ENCODE data around the gene MCC. TPM values are rescaled to one million over a fixed set of nuclear protein-coding genes. Genes with fewer than 3 reads are reported as not detected.

Gene MCC
- total RNA-seq, 1 experiment from 2014 or later = 7.6 TPM

- Histone ChIP-seq H3K18ac (ENCODE audit: insufficient read length, low read depth, low read length) (no peak overlapping the region), H4K5ac (ENCODE audit: insufficient read length, low read depth, low read length) (no peak overlapping the region), H2BK20ac (ENCODE audit: low read depth, low read length, poor library complexity, severe bottlenecking) (no peak overlapping the region), H3K4me2 (ENCODE audit: insufficient read depth, insufficient read length, low read length) (no peak overlapping the region), H2BK5ac (ENCODE audit: insufficient read length, low read length) (no peak overlapping the region), H4K8ac (replicated peaks; ENCODE audit: insufficient read length, low read depth, low read length) (no peak overlapping the region), H3K27me3 (ENCODE audit: insufficient read depth, low read length) (no peaks in the 10 kb centered on the region), H2BK15ac (ENCODE audit: low read depth, low read length) (no peak overlapping the region), H3K9ac (ENCODE audit: extremely low read depth, insufficient read length, low read length) (no peak overlapping the region), H4K91ac (ENCODE audit: insufficient read length, low read depth, low read length) (no peak overlapping the region), H3T11ph (ENCODE audit: low read length) (no peak overlapping the region), H2AFZ (ENCODE audit: low read length) (no peak overlapping the region), H4K20me1 (ENCODE audit: control insufficient read depth, insufficient read depth, insufficient read length) (no peaks in the 10 kb centered on the region), H3K56ac (ENCODE audit: insufficient read length, low read depth, low read length) (no peak overlapping the region), H3K14ac (ENCODE audit: insufficient read depth, low read length) (no peak overlapping the region), H3K27ac (ENCODE audit: insufficient read length, low read depth, low read length) (no peak overlapping the region), H2BK12ac (ENCODE audit: insufficient read length, low read depth, low read length) (no peak overlapping the region), H3K79me2 (ENCODE audit: insufficient read depth, low read length) (no peaks in the 10 kb centered on the region), H3K23me2 (ENCODE audit: insufficient read length, low read depth, low read length, poor library complexity, severe bottlenecking) (no peaks in the 10 kb centered on the region), H2BK120ac (ENCODE audit: low read depth, low read length, poor library complexity, severe bottlenecking) (no peak overlapping the region), H3K4me1 (ENCODE audit: insufficient read depth, low read length) (no peaks in the 10 kb centered on the region), H3K9me3 (ENCODE audit: control insufficient read depth, low read depth, low read length) (no peaks in the 10 kb centered on the region), H3K79me1 (ENCODE audit: insufficient read depth, low read depth, low read length, poor library complexity, severe bottlenecking) (no peaks in the 10 kb centered on the region), H3K23ac (ENCODE audit: insufficient read length, low read depth, low read length) (no peak overlapping the region), H2AK5ac (ENCODE audit: insufficient read length, low read length) (no peak overlapping the region), H3K4ac (ENCODE audit: low read depth, low read length) (no peak overlapping the region)
- Mint-ChIP-seq H3K4me1 (peaks cover 13 to 24% of the 10 kb centered on the region in 2 experiments), H3K27me3 (ENCODE audit: low read depth) (no peaks in the 10 kb centered on the region), H3K4me3 (no peak overlapping the region), H3K27ac (no peak overlapping the region), H3K9me3 (no peaks in the 10 kb centered on the region), H3K36me3 (ENCODE audit: insufficient read depth in 1 of 3, low read depth in 3 of 3) (no peaks in the 10 kb centered on the region)
- TF ChIP-seq, protein P1, sequence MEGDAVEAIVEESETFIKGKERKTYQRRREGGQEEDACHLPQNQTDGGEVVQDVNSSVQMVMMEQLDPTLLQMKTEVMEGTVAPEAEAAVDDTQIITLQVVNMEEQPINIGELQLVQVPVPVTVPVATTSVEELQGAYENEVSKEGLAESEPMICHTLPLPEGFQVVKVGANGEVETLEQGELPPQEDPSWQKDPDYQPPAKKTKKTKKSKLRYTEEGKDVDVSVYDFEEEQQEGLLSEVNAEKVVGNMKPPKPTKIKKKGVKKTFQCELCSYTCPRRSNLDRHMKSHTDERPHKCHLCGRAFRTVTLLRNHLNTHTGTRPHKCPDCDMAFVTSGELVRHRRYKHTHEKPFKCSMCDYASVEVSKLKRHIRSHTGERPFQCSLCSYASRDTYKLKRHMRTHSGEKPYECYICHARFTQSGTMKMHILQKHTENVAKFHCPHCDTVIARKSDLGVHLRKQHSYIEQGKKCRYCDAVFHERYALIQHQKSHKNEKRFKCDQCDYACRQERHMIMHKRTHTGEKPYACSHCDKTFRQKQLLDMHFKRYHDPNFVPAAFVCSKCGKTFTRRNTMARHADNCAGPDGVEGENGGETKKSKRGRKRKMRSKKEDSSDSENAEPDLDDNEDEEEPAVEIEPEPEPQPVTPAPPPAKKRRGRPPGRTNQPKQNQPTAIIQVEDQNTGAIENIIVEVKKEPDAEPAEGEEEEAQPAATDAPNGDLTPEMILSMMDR (conservative IDR thresholded peaks at IDR 0.05) = no peak
- DNase-seq = no peak
- no CpG with 5 or more reads among the region's 1 CpG for WGBS (ENCODE audit: extremely low coverage, insufficient read length, low lambda C conversion rate)
Observed at GRCh38 chr5:113169720-113170119, 318.5 kb downstream of the MCC start.

All from H9 (cell line).